ENCODE measurements around the gene ANXA6.

DNA sequence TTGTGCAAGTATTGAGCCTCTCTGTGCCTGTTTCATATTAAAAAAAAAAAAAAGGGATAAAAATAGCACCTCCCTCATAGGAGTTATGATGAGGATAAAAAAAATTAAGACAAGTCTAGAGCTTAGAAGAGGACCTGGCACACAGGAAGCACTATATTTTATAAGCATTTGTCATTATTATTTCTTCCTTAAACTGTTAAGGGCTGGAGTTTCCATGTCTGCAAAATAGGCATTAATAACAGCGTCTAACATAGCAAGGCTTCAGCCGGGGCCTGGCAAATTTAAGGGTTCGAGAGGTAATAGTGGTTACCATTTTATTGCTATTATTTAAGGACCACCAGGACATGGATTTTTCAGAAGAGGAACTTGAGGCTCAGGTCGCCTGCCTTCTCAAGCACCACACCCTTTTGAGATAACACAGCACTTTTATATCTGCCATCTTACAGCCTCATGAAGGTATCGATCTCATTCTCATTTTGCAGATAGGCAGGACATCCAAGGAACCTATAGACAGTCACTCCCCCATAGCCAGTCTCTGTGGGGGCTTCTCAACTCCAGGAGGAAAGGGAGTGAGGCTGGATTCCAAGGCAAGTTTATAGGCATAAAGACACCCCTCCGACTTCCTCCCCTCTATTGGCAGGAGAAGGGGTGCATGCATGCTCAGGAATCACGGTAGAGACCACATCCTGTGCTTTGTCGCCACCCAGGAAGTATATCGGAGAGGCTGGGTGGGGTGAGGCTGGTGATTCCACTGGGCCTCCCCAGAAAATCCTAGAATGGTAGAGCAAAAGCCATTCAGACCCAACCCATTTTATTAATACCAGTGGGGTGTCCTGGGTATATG lies 2.4 kb downstream of the ANXA6 start:
- TF ChIP-seq POLR2A (IDR thresholded peaks at IDR 0.05; ENCODE audit: low read depth, low read length), result no peak; the same call in 1 of the 2 replicates
- TF ChIP-seq, protein P1, sequence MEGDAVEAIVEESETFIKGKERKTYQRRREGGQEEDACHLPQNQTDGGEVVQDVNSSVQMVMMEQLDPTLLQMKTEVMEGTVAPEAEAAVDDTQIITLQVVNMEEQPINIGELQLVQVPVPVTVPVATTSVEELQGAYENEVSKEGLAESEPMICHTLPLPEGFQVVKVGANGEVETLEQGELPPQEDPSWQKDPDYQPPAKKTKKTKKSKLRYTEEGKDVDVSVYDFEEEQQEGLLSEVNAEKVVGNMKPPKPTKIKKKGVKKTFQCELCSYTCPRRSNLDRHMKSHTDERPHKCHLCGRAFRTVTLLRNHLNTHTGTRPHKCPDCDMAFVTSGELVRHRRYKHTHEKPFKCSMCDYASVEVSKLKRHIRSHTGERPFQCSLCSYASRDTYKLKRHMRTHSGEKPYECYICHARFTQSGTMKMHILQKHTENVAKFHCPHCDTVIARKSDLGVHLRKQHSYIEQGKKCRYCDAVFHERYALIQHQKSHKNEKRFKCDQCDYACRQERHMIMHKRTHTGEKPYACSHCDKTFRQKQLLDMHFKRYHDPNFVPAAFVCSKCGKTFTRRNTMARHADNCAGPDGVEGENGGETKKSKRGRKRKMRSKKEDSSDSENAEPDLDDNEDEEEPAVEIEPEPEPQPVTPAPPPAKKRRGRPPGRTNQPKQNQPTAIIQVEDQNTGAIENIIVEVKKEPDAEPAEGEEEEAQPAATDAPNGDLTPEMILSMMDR (IDR thresholded peaks at IDR 0.05 in 2 of 3, conservative IDR thresholded peaks at IDR 0.05 in 1 of 3; ENCODE audit: control insufficient read depth in 2 of 3, extremely low read depth in 1 of 3, insufficient read depth in 1 of 3, low read depth in 3 of 3, low read length in 3 of 3), result no peak
- TF ChIP-seq GATAD2B (conservative IDR thresholded peaks at IDR 0.05; ENCODE audit: low read depth), result no peak
- no peak for TF ChIP-seq HCFC1 (IDR thresholded peaks at IDR 0.05; ENCODE audit: low read length)
- TF ChIP-seq TAF1 (IDR thresholded peaks at IDR 0.05; ENCODE audit: borderline replicate concordance, low read depth, low read length), result no peak
- no peak for TF ChIP-seq RBBP5 (conservative IDR thresholded peaks at IDR 0.05)
- no peak for TF ChIP-seq NFYB (IDR thresholded peaks at IDR 0.05; ENCODE audit: insufficient read depth, low read depth, low read length)
- TF ChIP-seq, protein P2, sequence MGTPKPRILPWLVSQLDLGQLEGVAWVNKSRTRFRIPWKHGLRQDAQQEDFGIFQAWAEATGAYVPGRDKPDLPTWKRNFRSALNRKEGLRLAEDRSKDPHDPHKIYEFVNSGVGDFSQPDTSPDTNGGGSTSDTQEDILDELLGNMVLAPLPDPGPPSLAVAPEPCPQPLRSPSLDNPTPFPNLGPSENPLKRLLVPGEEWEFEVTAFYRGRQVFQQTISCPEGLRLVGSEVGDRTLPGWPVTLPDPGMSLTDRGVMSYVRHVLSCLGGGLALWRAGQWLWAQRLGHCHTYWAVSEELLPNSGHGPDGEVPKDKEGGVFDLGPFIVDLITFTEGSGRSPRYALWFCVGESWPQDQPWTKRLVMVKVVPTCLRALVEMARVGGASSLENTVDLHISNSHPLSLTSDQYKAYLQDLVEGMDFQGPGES (IDR thresholded peaks at IDR 0.05), result no peak
- no peak for TF ChIP-seq CHD1 (IDR thresholded peaks at IDR 0.05; ENCODE audit: low read depth, low read length)
- peak; percentile 49; the same call in 1 of the 2 replicates for TF ChIP-seq MXI1 (IDR thresholded peaks at IDR 0.05; ENCODE audit: low read depth, low read length)
- TF ChIP-seq, protein P3, sequence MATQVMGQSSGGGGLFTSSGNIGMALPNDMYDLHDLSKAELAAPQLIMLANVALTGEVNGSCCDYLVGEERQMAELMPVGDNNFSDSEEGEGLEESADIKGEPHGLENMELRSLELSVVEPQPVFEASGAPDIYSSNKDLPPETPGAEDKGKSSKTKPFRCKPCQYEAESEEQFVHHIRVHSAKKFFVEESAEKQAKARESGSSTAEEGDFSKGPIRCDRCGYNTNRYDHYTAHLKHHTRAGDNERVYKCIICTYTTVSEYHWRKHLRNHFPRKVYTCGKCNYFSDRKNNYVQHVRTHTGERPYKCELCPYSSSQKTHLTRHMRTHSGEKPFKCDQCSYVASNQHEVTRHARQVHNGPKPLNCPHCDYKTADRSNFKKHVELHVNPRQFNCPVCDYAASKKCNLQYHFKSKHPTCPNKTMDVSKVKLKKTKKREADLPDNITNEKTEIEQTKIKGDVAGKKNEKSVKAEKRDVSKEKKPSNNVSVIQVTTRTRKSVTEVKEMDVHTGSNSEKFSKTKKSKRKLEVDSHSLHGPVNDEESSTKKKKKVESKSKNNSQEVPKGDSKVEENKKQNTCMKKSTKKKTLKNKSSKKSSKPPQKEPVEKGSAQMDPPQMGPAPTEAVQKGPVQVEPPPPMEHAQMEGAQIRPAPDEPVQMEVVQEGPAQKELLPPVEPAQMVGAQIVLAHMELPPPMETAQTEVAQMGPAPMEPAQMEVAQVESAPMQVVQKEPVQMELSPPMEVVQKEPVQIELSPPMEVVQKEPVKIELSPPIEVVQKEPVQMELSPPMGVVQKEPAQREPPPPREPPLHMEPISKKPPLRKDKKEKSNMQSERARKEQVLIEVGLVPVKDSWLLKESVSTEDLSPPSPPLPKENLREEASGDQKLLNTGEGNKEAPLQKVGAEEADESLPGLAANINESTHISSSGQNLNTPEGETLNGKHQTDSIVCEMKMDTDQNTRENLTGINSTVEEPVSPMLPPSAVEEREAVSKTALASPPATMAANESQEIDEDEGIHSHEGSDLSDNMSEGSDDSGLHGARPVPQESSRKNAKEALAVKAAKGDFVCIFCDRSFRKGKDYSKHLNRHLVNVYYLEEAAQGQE (IDR thresholded peaks at IDR 0.05; ENCODE audit: low read depth, low read length), result no peak
- TF ChIP-seq, protein P4, sequence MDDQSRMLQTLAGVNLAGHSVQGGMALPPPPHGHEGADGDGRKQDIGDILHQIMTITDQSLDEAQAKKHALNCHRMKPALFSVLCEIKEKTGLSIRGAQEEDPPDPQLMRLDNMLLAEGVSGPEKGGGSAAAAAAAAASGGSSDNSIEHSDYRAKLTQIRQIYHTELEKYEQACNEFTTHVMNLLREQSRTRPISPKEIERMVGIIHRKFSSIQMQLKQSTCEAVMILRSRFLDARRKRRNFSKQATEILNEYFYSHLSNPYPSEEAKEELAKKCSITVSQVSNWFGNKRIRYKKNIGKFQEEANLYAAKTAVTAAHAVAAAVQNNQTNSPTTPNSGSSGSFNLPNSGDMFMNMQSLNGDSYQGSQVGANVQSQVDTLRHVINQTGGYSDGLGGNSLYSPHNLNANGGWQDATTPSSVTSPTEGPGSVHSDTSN (IDR thresholded peaks at IDR 0.05; ENCODE audit: insufficient replicate concordance, low read depth, low read length), result no peak
